Erythroblast (primary cell): ENCODE results near the gene MARCOL.

Experiments
- GATA1 ChIP-seq: IDR thresholded peaks from 2 replicates; pipeline ENCODE4 v1.6.1; 2011; ENCODE audit warnings: low read depth, mild to moderate bottlenecking, control low read depth, low read length, moderate library complexity
- POLR2A ChIP-seq: IDR thresholded peaks from 2 replicates; pipeline ENCODE4 v1.6.1; 2011; ENCODE audit warnings: mild to moderate bottlenecking, low read length

DNA sequence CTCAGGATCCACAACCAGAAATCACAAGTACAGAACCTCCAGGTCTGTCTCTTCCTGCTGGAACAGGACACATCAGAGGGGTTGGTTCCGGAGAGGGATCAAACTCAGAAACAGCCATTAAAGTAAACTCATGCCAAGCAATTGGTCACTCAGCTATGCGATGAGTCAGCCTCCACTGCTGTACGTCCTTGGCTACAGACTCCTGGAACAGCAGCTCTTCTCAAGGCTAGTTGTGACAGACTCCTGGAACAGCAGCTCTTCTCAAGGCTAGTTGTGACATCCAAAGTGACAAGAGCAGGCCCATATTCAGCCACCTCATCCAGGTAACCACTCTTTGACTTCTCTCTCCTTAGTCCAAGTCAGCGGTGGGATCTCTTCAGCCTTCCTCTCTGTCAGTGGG, 30.2 kb downstream of the MARCOL start, which contains the start of gene SPINK13:
- TF ChIP-seq POLR2A (no peak), GATA1 (no peak)
